ENCODE measurements around the gene RNU6-1.

DNA sequence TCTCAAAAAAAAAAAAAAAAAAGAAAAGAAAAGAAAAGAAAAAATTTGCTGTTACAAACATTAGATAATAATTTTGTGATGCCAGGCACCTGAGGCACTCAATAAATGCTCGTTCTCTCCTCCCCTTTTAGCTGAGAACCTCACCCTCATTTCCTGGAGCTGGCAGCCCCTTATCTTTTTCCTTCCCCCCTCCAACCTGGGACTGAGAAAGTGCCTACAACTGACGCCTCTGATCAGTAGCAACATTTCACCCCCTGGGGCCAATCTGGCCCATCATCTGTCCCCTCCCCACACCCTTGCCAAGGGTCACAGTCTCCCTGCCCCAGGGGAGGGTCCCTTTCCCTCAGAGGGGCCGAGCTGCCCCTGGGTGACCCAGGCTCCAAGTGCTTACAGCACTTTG is 12.6 kb upstream of the RNU6-1 start:
- no peak for TF ChIP-seq CTCF (IDR thresholded peaks at IDR 0.05)
- TF ChIP-seq SIN3A (IDR thresholded peaks at IDR 0.05; ENCODE audit: borderline replicate concordance, insufficient read depth, low read depth, low read length), result no peak
- TF ChIP-seq POLR2AphosphoS5 (IDR thresholded peaks at IDR 0.05; ENCODE audit: low read depth, low read length), result no peak
